OCI-LY1 (cell line): Measurements from ENCODE around the gene SLC17A7.

ENCODE experiments used
- H2AFZ ChIP-seq: fragments of 200-600 bp; sonication (generic), shearing (Covaris generic); 2 replicates; pipeline ENCODE4 v1.6.0; 2014; ENCODE audit warnings: antibody characterized with exemption, mild to moderate bottlenecking, low read length
- H3F3A ChIP-seq: fragments of 200-600 bp; sonication (generic), shearing (Covaris generic); 2 replicates; pipeline ENCODE4 v1.6.0; 2014; ENCODE audit warnings: mild to moderate bottlenecking, antibody characterized with exemption, low read length, moderate library complexity; ENCODE audit not compliant: insufficient read depth
- H3K27ac ChIP-seq: fragments of 200-600 bp; sonication (generic); 2 replicates; pipeline ENCODE4 v1.5.1; 2014; ENCODE audit warnings: low read length, mixed run types, mild to moderate bottlenecking, low read depth; ENCODE audit not compliant: poor library complexity, severe bottlenecking
- H3K27me3 ChIP-seq: fragments of 200-600 bp; sonication (generic); 2 replicates; pipeline ENCODE4 v1.6.0; 2014; ENCODE audit warnings: antibody characterized with exemption, mild to moderate bottlenecking, low read length, moderate library complexity; ENCODE audit not compliant: insufficient read depth
- H3K36me3 ChIP-seq: fragments of 200-600 bp; sonication (generic); 2 replicates; pipeline ENCODE4 v1.6.1; 2014; ENCODE audit warnings: mild to moderate bottlenecking, antibody characterized with exemption, low read length, moderate library complexity, mixed read lengths; ENCODE audit not compliant: insufficient read depth
- H3K4me1 ChIP-seq: fragments of 200-600 bp; sonication (generic); 2 replicates; pipeline ENCODE4 v1.5.1; 2014; ENCODE audit warnings: mild to moderate bottlenecking, low read length, moderate library complexity; ENCODE audit not compliant: insufficient read depth, severe bottlenecking
- H3K4me2 ChIP-seq: fragments of 200-600 bp; sonication (generic), shearing (Covaris generic); 2 replicates; pipeline ENCODE4 v1.6.1; 2014; ENCODE audit warnings: low read length
- H3K4me3 ChIP-seq: fragments of 200-600 bp; sonication (generic); 2 replicates; pipeline ENCODE4 v1.5.1; 2014; ENCODE audit warnings: low read length, low read depth, mild to moderate bottlenecking, mixed read lengths; ENCODE audit not compliant: poor library complexity, severe bottlenecking
- H3K79me2 ChIP-seq: fragments of 200-600 bp; shearing (Covaris generic); 2 replicates; pipeline ENCODE4 v1.6.1; 2016; ENCODE audit warnings: mixed run types, low read length, mixed read lengths; ENCODE audit not compliant: insufficient read depth
- H3K9ac ChIP-seq: fragments of 200-600 bp; sonication (generic), shearing (Covaris generic); 2 replicates; pipeline ENCODE4 v1.6.1; 2014; ENCODE audit warnings: mild to moderate bottlenecking, low read length, mixed read lengths
- H3K9me2 ChIP-seq: fragments of 200-600 bp; sonication (generic), shearing (Covaris generic); 2 replicates; pipeline ENCODE4 v1.6.1; 2014; ENCODE audit warnings: low read depth, mild to moderate bottlenecking, low read length, mixed read lengths
- H3K9me3 ChIP-seq: fragments of 200-600 bp; shearing (Covaris generic); 2 replicates; pipeline ENCODE4 v1.6.1; 2014; ENCODE audit warnings: low read length, mixed read lengths
- H4K20me1 ChIP-seq: fragments of 200-600 bp; sonication (generic), shearing (Covaris generic); 2 replicates; pipeline ENCODE4 v1.6.0; 2016; ENCODE audit warnings: mild to moderate bottlenecking, low read length; ENCODE audit not compliant: insufficient read depth
- EZH2 ChIP-seq: fragments of 200-600 bp; sonication (generic), shearing (Covaris generic); IDR thresholded peaks from 2 replicates; pipeline ENCODE4 v1.8.0; 2017; ENCODE audit warnings: borderline replicate concordance, mixed run types, mild to moderate bottlenecking, antibody characterized with exemption, low read length, moderate library complexity, mixed read lengths
- TF ChIP-seq, protein P1 (sequence below): fragments of 200-600 bp; sonication (generic), shearing (Covaris generic); IDR thresholded peaks from 2 replicates; pipeline ENCODE4 v1.5.1; 2017; ENCODE audit warnings: mild to moderate bottlenecking, antibody characterized with exemption, low read length, moderate library complexity, mixed read lengths

Gene SLC17A7

DNA sequence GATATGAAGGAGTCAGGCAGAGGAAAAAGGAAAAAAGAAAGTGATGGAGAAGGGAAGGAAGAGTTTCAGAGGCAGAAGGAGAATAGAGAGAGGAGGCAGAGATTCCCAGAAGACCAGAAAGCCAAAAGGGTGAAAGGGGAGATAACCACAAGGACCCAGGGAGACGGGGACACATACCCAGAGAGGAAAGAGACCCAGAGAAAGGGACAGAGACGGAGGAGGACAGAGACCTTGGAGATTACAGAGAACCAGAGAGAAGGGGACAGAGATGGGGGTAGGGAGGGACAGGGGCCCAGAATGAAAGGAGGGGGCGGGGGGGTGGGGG lies 19.5 kb downstream of the SLC17A7 start:
- Histone ChIP-seq H3K27ac (no peak overlapping the region), H3K79me2 (no peaks in the 10 kb centered on the region), H2AFZ (no peak overlapping the region)

DNA sequence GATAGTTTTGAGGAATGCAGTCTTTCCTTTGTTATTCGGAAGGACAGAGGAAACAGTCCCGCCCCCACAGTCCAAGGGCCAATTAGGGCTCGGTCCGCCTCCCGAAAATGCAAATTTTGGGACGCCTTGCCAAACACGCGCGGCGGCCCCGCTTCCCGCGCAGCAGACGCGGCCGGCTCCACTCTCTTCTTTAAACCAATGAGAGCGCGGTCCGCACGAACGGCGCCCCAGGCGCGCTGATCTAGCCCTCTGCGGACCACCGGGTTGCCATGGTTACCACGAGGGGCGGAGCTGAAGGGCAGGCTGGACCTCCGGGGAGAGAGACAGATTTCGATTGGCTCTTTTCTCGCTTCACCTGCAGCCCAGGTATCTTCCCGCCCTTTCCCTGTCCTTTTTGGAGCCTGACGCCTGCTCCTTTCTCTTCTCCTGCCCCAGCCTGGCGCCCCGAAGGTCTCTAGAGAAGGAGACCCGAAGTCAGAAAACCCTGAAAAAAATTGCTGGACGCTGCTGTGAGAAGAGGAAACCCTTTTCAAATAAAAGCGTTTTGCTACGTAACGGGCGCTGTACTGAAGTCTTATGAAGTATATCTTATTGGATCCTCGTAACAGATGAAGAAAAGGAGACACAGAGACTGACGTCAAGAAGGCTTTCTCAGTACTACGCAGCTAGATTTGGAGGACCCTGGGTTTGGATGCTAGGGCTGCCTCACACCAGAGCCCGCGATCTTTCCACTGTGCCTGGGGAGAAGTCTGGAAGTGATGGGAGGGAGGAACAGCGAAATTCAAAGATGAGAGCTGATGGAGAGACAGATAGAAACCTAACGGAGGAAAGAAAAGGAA lies 20.1 kb downstream of the SLC17A7 start:
- peaks cover 9% of the 10 kb centered on the region; the same call in 1 of the 2 replicates for H3K27me3 ChIP-seq

More for the DNA sequence above, 19.5 kb downstream of the SLC17A7 start:
- Histone ChIP-seq H3K27me3 (peaks cover 15% of the 10 kb centered on the region), H3K9ac (no peak overlapping the region), H3K4me1 (peaks cover 4% of the 10 kb centered on the region), H4K20me1 (no peaks in the 10 kb centered on the region), H3K9me2 (no peaks in the 10 kb centered on the region), H3F3A (no peaks in the 10 kb centered on the region), H3K4me2 (no peak overlapping the region), H3K36me3 (no peaks in the 10 kb centered on the region), H3K4me3 (no peak overlapping the region), H3K9me3 (no peaks in the 10 kb centered on the region)
- TF ChIP-seq EZH2, result no peak
- TF ChIP-seq, protein P1, sequence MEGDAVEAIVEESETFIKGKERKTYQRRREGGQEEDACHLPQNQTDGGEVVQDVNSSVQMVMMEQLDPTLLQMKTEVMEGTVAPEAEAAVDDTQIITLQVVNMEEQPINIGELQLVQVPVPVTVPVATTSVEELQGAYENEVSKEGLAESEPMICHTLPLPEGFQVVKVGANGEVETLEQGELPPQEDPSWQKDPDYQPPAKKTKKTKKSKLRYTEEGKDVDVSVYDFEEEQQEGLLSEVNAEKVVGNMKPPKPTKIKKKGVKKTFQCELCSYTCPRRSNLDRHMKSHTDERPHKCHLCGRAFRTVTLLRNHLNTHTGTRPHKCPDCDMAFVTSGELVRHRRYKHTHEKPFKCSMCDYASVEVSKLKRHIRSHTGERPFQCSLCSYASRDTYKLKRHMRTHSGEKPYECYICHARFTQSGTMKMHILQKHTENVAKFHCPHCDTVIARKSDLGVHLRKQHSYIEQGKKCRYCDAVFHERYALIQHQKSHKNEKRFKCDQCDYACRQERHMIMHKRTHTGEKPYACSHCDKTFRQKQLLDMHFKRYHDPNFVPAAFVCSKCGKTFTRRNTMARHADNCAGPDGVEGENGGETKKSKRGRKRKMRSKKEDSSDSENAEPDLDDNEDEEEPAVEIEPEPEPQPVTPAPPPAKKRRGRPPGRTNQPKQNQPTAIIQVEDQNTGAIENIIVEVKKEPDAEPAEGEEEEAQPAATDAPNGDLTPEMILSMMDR, result no peak

DNA sequence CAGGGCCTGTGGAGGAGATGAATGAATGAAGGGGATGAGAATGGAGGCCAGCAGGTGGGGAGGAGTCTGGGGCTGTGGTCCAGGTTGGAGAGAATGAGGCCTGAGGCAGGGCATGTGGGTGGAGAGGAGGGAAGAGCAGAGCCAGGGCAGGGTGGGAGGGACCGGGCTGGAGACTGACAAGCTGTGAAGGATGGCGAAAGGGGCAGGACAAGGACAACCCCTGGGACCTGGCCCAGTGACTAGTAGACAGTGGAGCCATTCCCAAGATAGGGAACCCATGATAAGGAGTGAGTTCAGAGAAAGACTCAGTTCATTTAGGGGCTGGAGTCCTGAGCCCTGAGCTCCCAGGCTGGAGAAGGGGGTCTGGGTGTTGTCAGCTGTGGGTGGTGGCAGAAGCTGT lies 21.1 kb downstream of the SLC17A7 start:
- no peaks in the 10 kb centered on the region for H3K9me3 ChIP-seq
- H3K4me1 ChIP-seq, result peaks cover 10% of the 10 kb centered on the region
- H2AFZ ChIP-seq, result no peak overlapping the region
- no peak overlapping the region for H3K27ac ChIP-seq
- no peak overlapping the region for H3K9ac ChIP-seq
- H3F3A ChIP-seq, result no peaks in the 10 kb centered on the region
- no peak overlapping the region for H3K4me3 ChIP-seq
- TF ChIP-seq EZH2, result no peak
- no peaks in the 10 kb centered on the region for H3K36me3 ChIP-seq
- H3K27me3 ChIP-seq, result peaks cover 5% of the 10 kb centered on the region; the same call in 1 of the 2 replicates
- no peak overlapping the region for H3K4me2 ChIP-seq
- no peaks in the 10 kb centered on the region for H3K9me2 ChIP-seq
- no peaks in the 10 kb centered on the region for H3K79me2 ChIP-seq
- H4K20me1 ChIP-seq, result no peaks in the 10 kb centered on the region

More for the DNA sequence above, 20.1 kb downstream of the SLC17A7 start:
- no peak for TF ChIP-seq EZH2
- TF ChIP-seq, protein P1, result no peak
- Histone ChIP-seq H3K9me3 (no peaks in the 10 kb centered on the region), H3K4me3 (no peak overlapping the region), H3K9ac (no peak overlapping the region), H3K9me2 (no peaks in the 10 kb centered on the region), H3K27ac (no peak overlapping the region), H2AFZ (no peak overlapping the region), H3F3A (no peaks in the 10 kb centered on the region), H4K20me1 (no peaks in the 10 kb centered on the region), H3K4me1 (peaks cover 4% of the 10 kb centered on the region), H3K36me3 (no peaks in the 10 kb centered on the region), H3K79me2 (no peaks in the 10 kb centered on the region), H3K4me2 (no peak overlapping the region)
